ENCODE results near the gene TMEM186.

The TMEM186 gene

GRCh38 chr16:8808613-8809353 is 11.3 kb upstream of the TMEM186 start:
- Histone ChIP-seq H3K27ac (replicated peaks) (no peak overlapping the region), H3K27me3 (ENCODE audit: insufficient read depth, poor library complexity, severe bottlenecking) (no peaks in the 10 kb centered on the region), H3K4me3 (replicated peaks; ENCODE audit: insufficient read depth, low read length) (no peak overlapping the region)
- DNase-seq (ENCODE audit: low read depth in 1 of 2, low spot score in 1 of 2): no peak
- TF ChIP-seq GABPA (IDR thresholded peaks at IDR 0.05; ENCODE audit: low read depth) (no peak), POLR2AphosphoS5 (IDR thresholded peaks at IDR 0.05; ENCODE audit: low read depth) (no peak), SPI1 (IDR thresholded peaks at IDR 0.05; ENCODE audit: borderline replicate concordance, low read depth) (no peak)
- TF ChIP-seq, protein P1, sequence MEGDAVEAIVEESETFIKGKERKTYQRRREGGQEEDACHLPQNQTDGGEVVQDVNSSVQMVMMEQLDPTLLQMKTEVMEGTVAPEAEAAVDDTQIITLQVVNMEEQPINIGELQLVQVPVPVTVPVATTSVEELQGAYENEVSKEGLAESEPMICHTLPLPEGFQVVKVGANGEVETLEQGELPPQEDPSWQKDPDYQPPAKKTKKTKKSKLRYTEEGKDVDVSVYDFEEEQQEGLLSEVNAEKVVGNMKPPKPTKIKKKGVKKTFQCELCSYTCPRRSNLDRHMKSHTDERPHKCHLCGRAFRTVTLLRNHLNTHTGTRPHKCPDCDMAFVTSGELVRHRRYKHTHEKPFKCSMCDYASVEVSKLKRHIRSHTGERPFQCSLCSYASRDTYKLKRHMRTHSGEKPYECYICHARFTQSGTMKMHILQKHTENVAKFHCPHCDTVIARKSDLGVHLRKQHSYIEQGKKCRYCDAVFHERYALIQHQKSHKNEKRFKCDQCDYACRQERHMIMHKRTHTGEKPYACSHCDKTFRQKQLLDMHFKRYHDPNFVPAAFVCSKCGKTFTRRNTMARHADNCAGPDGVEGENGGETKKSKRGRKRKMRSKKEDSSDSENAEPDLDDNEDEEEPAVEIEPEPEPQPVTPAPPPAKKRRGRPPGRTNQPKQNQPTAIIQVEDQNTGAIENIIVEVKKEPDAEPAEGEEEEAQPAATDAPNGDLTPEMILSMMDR (IDR thresholded peaks at IDR 0.05; ENCODE audit: insufficient read depth, low read length): no peak
- TF ChIP-seq, protein P2, sequence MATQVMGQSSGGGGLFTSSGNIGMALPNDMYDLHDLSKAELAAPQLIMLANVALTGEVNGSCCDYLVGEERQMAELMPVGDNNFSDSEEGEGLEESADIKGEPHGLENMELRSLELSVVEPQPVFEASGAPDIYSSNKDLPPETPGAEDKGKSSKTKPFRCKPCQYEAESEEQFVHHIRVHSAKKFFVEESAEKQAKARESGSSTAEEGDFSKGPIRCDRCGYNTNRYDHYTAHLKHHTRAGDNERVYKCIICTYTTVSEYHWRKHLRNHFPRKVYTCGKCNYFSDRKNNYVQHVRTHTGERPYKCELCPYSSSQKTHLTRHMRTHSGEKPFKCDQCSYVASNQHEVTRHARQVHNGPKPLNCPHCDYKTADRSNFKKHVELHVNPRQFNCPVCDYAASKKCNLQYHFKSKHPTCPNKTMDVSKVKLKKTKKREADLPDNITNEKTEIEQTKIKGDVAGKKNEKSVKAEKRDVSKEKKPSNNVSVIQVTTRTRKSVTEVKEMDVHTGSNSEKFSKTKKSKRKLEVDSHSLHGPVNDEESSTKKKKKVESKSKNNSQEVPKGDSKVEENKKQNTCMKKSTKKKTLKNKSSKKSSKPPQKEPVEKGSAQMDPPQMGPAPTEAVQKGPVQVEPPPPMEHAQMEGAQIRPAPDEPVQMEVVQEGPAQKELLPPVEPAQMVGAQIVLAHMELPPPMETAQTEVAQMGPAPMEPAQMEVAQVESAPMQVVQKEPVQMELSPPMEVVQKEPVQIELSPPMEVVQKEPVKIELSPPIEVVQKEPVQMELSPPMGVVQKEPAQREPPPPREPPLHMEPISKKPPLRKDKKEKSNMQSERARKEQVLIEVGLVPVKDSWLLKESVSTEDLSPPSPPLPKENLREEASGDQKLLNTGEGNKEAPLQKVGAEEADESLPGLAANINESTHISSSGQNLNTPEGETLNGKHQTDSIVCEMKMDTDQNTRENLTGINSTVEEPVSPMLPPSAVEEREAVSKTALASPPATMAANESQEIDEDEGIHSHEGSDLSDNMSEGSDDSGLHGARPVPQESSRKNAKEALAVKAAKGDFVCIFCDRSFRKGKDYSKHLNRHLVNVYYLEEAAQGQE (IDR thresholded peaks at IDR 0.05; ENCODE audit: insufficient replicate concordance, low read depth): no peak

- Histone ChIP-seq H3K27ac (replicated peaks) (no peak overlapping the region), H3K4me3 (replicated peaks; ENCODE audit: insufficient read depth, low read length) (no peak overlapping the region), H3K27me3 (ENCODE audit: insufficient read depth, poor library complexity, severe bottlenecking) (no peaks in the 10 kb centered on the region)
- TF ChIP-seq, protein P1 (IDR thresholded peaks at IDR 0.05; ENCODE audit: insufficient read depth, low read length): no peak
- no peak for TF ChIP-seq GABPA (IDR thresholded peaks at IDR 0.05; ENCODE audit: low read depth)
- TF ChIP-seq SPI1 (IDR thresholded peaks at IDR 0.05; ENCODE audit: borderline replicate concordance, low read depth): no peak
- DNase-seq (ENCODE audit: low read depth in 1 of 2, low spot score in 1 of 2): no peak
Measured at GRCh38 chr16:8808009-8808408, 10.6 kb upstream of the TMEM186 start.

- Histone ChIP-seq H3K4me3 (replicated peaks; ENCODE audit: insufficient read depth, low read length) (no peak overlapping the region), H3K27ac (replicated peaks) (no peak overlapping the region), H3K27me3 (ENCODE audit: insufficient read depth, poor library complexity, severe bottlenecking) (no peaks in the 10 kb centered on the region)
- DNase-seq (ENCODE audit: low read depth in 1 of 2, low spot score in 1 of 2): no peak
- no peak for TF ChIP-seq GABPA (IDR thresholded peaks at IDR 0.05; ENCODE audit: low read depth)
- TF ChIP-seq, protein P2 (IDR thresholded peaks at IDR 0.05; ENCODE audit: insufficient replicate concordance, low read depth): no peak
Measured at GRCh38 chr16:8807189-8807588, 9.8 kb upstream of the TMEM186 start.

DNA sequence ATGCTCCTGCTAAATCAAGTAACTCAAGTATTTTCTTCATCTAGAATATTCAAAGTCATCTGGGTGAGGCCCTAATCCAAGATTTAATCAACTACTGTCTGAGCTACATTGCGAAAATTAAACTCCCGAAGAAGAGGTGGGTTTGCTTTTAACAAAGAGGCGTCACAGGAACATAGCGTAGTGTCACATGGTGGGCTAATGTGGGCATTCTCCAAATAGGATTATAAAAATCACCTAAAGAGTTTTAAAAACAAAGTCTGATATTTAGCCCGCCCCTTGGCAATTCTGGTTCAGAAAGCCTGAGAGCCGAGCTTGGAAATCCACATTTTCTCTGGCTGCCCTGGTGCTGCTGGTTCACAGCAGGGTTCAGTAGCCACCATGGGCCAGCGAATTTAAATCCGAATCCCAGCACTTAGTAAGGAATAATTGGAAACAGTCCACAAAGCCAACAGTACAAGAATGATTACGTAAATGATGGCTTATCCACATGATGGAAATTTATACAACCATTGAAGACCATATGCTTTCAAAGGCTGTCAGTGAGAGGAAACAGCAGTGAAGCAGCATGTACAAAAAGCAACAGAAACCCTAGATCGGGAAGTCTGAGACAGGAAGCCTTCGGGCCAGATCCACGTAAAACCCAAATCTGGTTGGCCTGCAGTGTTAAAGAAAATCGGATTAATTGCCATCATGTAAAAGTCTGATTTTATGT is 9.0 kb upstream of the TMEM186 start:
- no peak overlapping the region for H3K4me3 ChIP-seq (replicated peaks; ENCODE audit: insufficient read depth, low read length)
- no peak overlapping the region for H3K27ac ChIP-seq (replicated peaks)
- H3K27me3 ChIP-seq (ENCODE audit: insufficient read depth, poor library complexity, severe bottlenecking): no peaks in the 10 kb centered on the region
- no peak for DNase-seq (ENCODE audit: low read depth in 1 of 2, low spot score in 1 of 2)
- TF ChIP-seq, protein P1 (IDR thresholded peaks at IDR 0.05; ENCODE audit: insufficient read depth, low read length): no peak
- no peak for TF ChIP-seq GABPA (IDR thresholded peaks at IDR 0.05; ENCODE audit: low read depth)
- TF ChIP-seq, protein P2 (IDR thresholded peaks at IDR 0.05; ENCODE audit: insufficient replicate concordance, low read depth): no peak
- no peak for TF ChIP-seq SPI1 (IDR thresholded peaks at IDR 0.05; ENCODE audit: borderline replicate concordance, low read depth)
- no peak for TF ChIP-seq POLR2AphosphoS5 (IDR thresholded peaks at IDR 0.05; ENCODE audit: low read depth)

All from HL-60 (cell line).